ENCODE measurements around the gene PPP2R3B. TPM values are rescaled to one million over a fixed set of nuclear protein-coding genes. Genes with fewer than 3 reads are reported as not detected.

Gene PPP2R3B
- total RNA-seq, 6 experiments from 2014 or later: 11.7 to 20.5 (median 13.9) TPM

- Mint-ChIP-seq H3K36me3 (ENCODE audit: low read depth) (peaks cover 20% of the 10 kb centered on the region), H3K27ac (no peak overlapping the region), H3K4me1 (ENCODE audit: low read depth) (no peaks in the 10 kb centered on the region), H3K9me3 (peaks cover 6% of the 10 kb centered on the region; the same call in 1 of the 2 replicates), H3K4me3 (no peak overlapping the region), H3K27me3 (ENCODE audit: insufficient read depth) (peaks cover 5% of the 10 kb centered on the region)
- DNase-seq: no peak
- no peak for TF ChIP-seq CTCF (IDR thresholded peaks at IDR 0.05)
Observed at GRCh38 chrX:314781-315595, 71.7 kb downstream of the PPP2R3B start.

- Mint-ChIP-seq H3K4me3 (no peak overlapping the region), H3K27ac (no peak overlapping the region), H3K4me1 (ENCODE audit: low read depth) (no peaks in the 10 kb centered on the region), H3K9me3 (peaks cover 6% of the 10 kb centered on the region; the same call in 1 of the 2 replicates), H3K27me3 (ENCODE audit: insufficient read depth) (peaks cover 5% of the 10 kb centered on the region), H3K36me3 (ENCODE audit: low read depth) (peaks cover 24% of the 10 kb centered on the region)
- no peak for DNase-seq
- no peak for TF ChIP-seq CTCF (IDR thresholded peaks at IDR 0.05)
Observed at GRCh38 chrX:314049-314448, 72.7 kb downstream of the PPP2R3B start.

- Mint-ChIP-seq H3K27ac (no peak overlapping the region), H3K4me1 (ENCODE audit: low read depth) (no peaks in the 10 kb centered on the region), H3K27me3 (ENCODE audit: insufficient read depth) (peaks cover 5% of the 10 kb centered on the region), H3K9me3 (peaks cover 6% of the 10 kb centered on the region; the same call in 1 of the 2 replicates), H3K36me3 (ENCODE audit: low read depth) (peaks cover 24% of the 10 kb centered on the region), H3K4me3 (no peak overlapping the region)
- no peak for TF ChIP-seq CTCF (IDR thresholded peaks at IDR 0.05)
- no peak for DNase-seq
Observed at GRCh38 chrX:313546-313945, 73.2 kb downstream of the PPP2R3B start.

- Mint-ChIP-seq H3K27ac (no peak overlapping the region), H3K4me3 (no peak overlapping the region), H3K36me3 (ENCODE audit: low read depth) (peaks cover 20% of the 10 kb centered on the region), H3K27me3 (ENCODE audit: insufficient read depth) (no peaks in the 10 kb centered on the region), H3K4me1 (ENCODE audit: low read depth) (no peaks in the 10 kb centered on the region), H3K9me3 (peaks cover under 1% of the 10 kb centered on the region; the same call in 1 of the 2 replicates)
- no peak for TF ChIP-seq CTCF (IDR thresholded peaks at IDR 0.05)
- DNase-seq: no peak
Observed at GRCh38 chrX:312621-313331, 73.9 kb downstream of the PPP2R3B start.

GRCh38 chrX:311156-312129, 75.3 kb downstream of the PPP2R3B start:
- peaks cover 20% of the 10 kb centered on the region for H3K36me3 Mint-ChIP-seq (ENCODE audit: low read depth)
- H3K27ac Mint-ChIP-seq: no peak overlapping the region
- no peak for TF ChIP-seq CTCF (IDR thresholded peaks at IDR 0.05)
- no peaks in the 10 kb centered on the region for H3K27me3 Mint-ChIP-seq (ENCODE audit: insufficient read depth)
- no peak overlapping the region for H3K4me3 Mint-ChIP-seq
- no peaks in the 10 kb centered on the region for H3K4me1 Mint-ChIP-seq (ENCODE audit: low read depth)
- H3K9me3 Mint-ChIP-seq: no peaks in the 10 kb centered on the region
- DNase-seq: no peak
